ENCODE data around the gene RGS9BP.
"Not testable (repeated sequence)": the region's sequence is repeated elsewhere in the genome, so short reads cannot be mapped to it uniquely, and the experiment has no call there.

DNA sequence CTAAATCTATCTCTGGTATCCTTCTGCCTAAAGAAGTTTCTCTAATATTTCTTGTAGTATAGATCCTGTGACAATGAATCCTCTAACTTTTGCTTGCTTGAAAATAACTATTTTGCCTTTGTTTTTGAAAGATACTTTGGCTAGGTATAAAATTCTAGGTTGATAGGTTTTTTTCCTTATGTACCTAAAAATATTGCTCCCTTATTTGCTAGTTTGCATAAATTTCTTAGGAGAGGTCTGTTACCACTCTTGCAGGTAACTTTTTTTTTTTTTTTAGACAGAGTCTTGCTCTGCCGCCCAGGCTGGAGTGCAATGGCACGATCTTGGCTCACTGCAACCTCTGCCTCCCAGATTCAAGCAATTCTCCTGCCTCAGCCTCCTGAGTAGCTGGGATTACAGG is 28.4 kb downstream of the RGS9BP start:
- TF ChIP-seq POLR2AphosphoS5 (IDR thresholded peaks at IDR 0.05; ENCODE audit: borderline replicate concordance, low read depth, low read length); EZH2 (IDR thresholded peaks at IDR 0.05): not testable (repeated sequence)

All from SK-N-MC (cell line).